ENCODE results near the gene PNMT. TPM values are rescaled to one million over a fixed set of nuclear protein-coding genes. Genes with fewer than 3 reads are reported as not detected.

The PNMT gene, protein sequence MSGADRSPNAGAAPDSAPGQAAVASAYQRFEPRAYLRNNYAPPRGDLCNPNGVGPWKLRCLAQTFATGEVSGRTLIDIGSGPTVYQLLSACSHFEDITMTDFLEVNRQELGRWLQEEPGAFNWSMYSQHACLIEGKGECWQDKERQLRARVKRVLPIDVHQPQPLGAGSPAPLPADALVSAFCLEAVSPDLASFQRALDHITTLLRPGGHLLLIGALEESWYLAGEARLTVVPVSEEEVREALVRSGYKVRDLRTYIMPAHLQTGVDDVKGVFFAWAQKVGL
- 10 to 100 TPM in 1 of 4 donors, 1 to 10 TPM in 2, under 1 TPM in 1; 0.80 to 48.3 (median 1.3) TPM for total RNA-seq

DNA sequence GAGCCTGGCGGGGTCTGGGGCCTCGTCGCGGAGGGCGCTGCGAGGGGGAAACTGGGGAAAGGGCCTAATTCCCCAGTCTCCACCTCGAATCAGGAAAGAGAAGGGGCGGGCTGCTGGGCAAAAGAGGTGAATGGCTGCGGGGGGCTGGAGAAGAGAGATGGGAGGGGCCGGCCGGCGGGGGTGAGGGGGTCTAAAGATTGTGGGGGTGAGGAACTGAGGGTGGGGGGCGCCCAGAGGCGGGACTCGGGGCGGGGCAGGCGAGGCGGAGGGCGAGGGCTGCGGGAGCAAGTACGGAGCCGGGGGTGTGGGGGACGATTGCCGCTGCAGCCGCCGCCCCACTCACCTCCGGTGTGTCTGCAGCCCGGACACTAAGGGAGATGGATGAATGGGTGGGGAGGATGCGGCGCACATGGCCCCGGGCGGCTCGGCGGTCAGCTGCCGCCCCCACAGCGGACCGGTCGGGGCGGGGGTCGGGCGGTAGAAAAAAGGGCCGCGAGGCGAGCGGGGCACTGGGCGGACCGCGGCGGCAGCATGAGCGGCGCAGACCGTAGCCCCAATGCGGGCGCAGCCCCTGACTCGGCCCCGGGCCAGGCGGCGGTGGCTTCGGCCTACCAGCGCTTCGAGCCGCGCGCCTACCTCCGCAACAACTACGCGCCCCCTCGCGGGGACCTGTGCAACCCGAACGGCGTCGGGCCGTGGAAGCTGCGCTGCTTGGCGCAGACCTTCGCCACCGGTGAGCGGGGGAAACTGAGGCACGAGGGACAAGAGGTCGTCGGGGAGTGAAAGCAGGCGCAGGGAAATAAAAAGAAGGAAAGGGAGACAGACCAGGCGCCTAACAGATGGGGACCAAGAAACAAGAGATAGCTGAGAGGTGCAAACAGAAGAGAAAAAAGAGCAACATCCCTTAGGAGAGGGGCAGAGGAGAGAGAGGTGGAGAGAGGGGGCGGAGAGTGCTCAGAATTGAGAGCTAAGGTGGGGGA, at the start of gene PNMT:
Gene PNMT, plus strand, starts transcription at position 509 of the 980 bp plus-strand sequence. Its CDS starts 23 bp downstream, at position 532.
- Histone ChIP-seq H3K4me1 (peaks cover 23 to 51% (median 42%) of the 10 kb centered on the region in 4 donors), H3K27ac (peak within 1 kb of the TSS in 1 of 4 donors; percentile 1), H3K4me3 (peak within 1 kb of the TSS; percentile 12 to 55 (median 29)), H3K27me3 (peaks cover 58% of the 10 kb centered on the region), H3K36me3 (no peaks in the 10 kb centered on the region), H3K9me3 (no peaks in the 10 kb centered on the region)
- WGBS, 2 donors (ENCODE audit: low coverage in 1 of 2) = 3% methylated on average over 7 to 78 of the region's 85 CpGs
- in situ Hi-C loops (cut with MboI; ENCODE audit: low pct_ligation_motif_present in 1 of 4, low pct_unique_long_range_greater_than_20kb in 1 of 4, low sequenced_read_pairs in 3 of 4) (no loop called here), intact Hi-C loops (cut with DNase I; ENCODE audit: low total_unique reads) (no loop called here)
- peak; percentile 81 for DNase-seq
- no peak for TF ChIP-seq EP300 (IDR thresholded peaks at IDR 0.05; ENCODE audit: low read depth)
- TF ChIP-seq, protein P1, sequence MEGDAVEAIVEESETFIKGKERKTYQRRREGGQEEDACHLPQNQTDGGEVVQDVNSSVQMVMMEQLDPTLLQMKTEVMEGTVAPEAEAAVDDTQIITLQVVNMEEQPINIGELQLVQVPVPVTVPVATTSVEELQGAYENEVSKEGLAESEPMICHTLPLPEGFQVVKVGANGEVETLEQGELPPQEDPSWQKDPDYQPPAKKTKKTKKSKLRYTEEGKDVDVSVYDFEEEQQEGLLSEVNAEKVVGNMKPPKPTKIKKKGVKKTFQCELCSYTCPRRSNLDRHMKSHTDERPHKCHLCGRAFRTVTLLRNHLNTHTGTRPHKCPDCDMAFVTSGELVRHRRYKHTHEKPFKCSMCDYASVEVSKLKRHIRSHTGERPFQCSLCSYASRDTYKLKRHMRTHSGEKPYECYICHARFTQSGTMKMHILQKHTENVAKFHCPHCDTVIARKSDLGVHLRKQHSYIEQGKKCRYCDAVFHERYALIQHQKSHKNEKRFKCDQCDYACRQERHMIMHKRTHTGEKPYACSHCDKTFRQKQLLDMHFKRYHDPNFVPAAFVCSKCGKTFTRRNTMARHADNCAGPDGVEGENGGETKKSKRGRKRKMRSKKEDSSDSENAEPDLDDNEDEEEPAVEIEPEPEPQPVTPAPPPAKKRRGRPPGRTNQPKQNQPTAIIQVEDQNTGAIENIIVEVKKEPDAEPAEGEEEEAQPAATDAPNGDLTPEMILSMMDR (IDR thresholded peaks at IDR 0.05) = peak; percentile 60 to 83 (median 69)

DNA sequence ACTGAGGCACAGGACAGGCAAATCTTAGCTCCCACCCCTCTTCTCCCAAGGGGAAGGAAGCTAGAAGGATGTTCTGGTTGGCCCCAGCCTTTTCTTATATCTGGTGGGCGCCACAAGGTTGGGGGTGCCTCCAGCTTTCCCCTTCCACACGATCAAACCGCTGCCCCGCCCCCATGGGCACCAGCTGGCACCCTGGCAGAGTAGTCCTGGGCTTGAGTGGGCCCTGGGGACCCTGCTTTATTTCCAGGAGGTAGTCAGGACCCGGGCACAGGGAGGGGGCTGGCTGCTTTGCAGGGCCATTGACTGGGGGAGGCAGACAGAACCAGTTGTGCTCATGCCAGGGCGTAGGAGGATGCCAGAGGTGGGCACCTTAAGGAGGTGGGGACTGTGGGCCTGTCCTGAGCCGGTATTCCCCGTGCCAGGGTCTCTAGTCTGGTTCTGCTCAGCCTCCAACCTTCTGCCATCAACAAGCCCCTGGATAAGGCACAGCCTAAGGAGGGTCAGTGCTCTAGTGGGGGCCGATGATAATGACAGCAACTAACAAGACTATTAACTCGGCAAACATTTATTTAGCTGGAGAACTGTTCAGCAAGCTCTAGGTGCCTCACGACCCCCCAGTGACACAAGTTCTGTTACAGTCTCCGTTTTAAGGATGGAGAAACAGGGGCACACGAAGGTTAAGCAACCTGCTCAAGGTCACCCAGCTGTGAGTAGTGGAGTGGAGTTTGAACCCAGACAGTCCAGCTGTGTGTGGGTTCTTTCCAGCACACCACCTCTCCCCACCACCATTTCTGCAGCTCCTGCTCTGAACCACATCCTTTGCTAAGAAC, 49.1 kb upstream of the PNMT start:
- 51% methylated on average over 13 of the region's 13 CpGs; no CpG with 5 or more reads in 1 of the 2 donors for WGBS, 2 donors (ENCODE audit: low coverage in 1 of 2)
- intact Hi-C loops (cut with DNase I; ENCODE audit: low total_unique reads) (no loop called here), in situ Hi-C loops (cut with MboI; ENCODE audit: low pct_ligation_motif_present in 1 of 4, low pct_unique_long_range_greater_than_20kb in 1 of 4, low sequenced_read_pairs in 3 of 4) (loop anchor here in 1 of 4 donors (10.0 kb wide), 1 partner anchor 136 kb away; no protein-coding TSS in a partner anchor)
- Histone ChIP-seq H3K4me1 (peaks cover 14 to 29% (median 27%) of the 10 kb centered on the region in 4 donors), H3K27me3 (peaks cover 27% of the 10 kb centered on the region), H3K36me3 (no peaks in the 10 kb centered on the region), H3K4me3 (peak overlapping the region in 1 of 4 donors; percentile 44), H3K27ac (no peak overlapping the region), H3K9me3 (no peaks in the 10 kb centered on the region)
- no peak for DNase-seq
- no peak for TF ChIP-seq EP300 (IDR thresholded peaks at IDR 0.05; ENCODE audit: low read depth)
- TF ChIP-seq, protein P1 (IDR thresholded peaks at IDR 0.05) = no peak
- TF ChIP-seq POLR2A (IDR thresholded peaks at IDR 0.05) = no peak
- no peak for TF ChIP-seq POLR2AphosphoS5 (IDR thresholded peaks at IDR 0.05)

DNA sequence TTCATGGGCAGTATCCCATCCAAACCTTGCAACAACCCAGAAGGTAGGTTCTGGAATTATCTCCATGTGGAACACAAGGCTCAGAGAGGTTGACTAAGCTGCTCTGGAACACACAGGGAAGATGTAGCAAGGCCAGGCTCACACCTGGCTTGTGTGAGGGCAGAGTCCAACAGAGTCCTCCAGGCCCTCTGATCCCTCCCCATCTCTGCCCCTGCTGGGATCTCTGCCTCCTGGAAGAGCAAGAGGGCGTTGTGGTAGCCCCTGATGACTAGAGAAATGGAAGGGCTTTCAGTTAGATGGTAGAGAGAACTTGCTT, 48.5 kb upstream of the PNMT start:
- in situ Hi-C loops (cut with MboI; ENCODE audit: low pct_ligation_motif_present in 1 of 4, low pct_unique_long_range_greater_than_20kb in 1 of 4, low sequenced_read_pairs in 3 of 4) = loop anchor here in 3 of 4 donors (10.0 kb wide), 2 partner anchors 125 to 135 kb away; no protein-coding TSS in a partner anchor
- no peak for TF ChIP-seq POLR2AphosphoS5 (IDR thresholded peaks at IDR 0.05)
- TF ChIP-seq, protein P1 (IDR thresholded peaks at IDR 0.05) = no peak
- TF ChIP-seq EP300 (IDR thresholded peaks at IDR 0.05; ENCODE audit: low read depth) = no peak
- TF ChIP-seq POLR2A (IDR thresholded peaks at IDR 0.05) = no peak
- H3K4me1 ChIP-seq = peaks cover 14 to 33% (median 29%) of the 10 kb centered on the region in 4 donors
- no peaks in the 10 kb centered on the region for H3K36me3 ChIP-seq
- no peak overlapping the region for H3K27ac ChIP-seq
- no peaks in the 10 kb centered on the region for H3K9me3 ChIP-seq
- DNase-seq = no peak
- 20 to 50% methylated on average over 1 of the region's 1 CpG for WGBS, 2 donors (ENCODE audit: low coverage in 1 of 2)
- no peak overlapping the region for H3K4me3 ChIP-seq
- H3K27me3 ChIP-seq = peaks cover 23% of the 10 kb centered on the region
- intact Hi-C loops (cut with DNase I; ENCODE audit: low total_unique reads) = no loop called here

Measured in transverse colon (tissue), 4 donors.